ENCODE measurements around the gene OBSCN.

Gene OBSCN

GRCh38 chr1:228279011-228279721 lies 71.3 kb downstream of the OBSCN start:
- DNase-seq = no peak

- DNase-seq = no peak
Observed at GRCh38 chr1:228279722-228280105, 71.9 kb downstream of the OBSCN start.

GRCh38 chr1:228280106-228280901 lies 72.5 kb downstream of the OBSCN start:
- no peak for DNase-seq

GRCh38 chr1:228280961-228281591 lies 73.2 kb downstream of the OBSCN start:
- DNase-seq = no peak

DNA sequence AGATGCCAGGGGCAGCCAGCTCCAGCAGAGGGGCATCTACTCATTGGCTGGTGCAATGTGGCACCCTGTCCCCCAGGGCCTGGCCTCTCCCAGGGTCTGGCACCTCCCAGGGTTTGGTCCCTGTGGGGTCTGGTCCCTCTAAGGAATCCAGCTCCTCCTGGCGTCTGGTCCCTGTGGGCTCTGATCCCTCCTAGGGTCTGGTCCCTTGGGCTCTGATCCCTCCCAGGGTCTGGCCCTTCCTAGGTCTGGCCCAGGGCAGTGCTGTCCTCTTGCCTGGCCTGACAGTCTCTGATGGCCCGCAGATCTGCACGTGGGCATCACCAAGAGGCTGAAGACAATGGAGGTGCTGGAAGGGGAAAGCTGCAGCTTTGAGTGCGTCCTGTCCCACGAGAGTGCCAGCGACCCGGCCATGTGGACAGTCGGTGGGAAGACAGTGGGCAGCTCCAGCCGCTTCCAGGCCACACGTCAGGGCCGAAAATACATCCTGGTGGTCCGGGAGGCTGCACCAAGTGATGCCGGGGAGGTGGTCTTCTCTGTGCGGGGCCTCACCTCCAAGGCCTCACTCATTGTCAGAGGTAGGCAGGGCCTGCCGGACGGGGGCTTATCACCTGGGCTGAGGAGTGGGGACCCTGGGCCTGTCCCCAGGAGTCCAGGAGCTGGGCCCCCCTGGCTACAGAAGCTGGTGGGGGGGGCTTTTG lies 73.9 kb downstream of the OBSCN start:
- DNase-seq = no peak

DNA sequence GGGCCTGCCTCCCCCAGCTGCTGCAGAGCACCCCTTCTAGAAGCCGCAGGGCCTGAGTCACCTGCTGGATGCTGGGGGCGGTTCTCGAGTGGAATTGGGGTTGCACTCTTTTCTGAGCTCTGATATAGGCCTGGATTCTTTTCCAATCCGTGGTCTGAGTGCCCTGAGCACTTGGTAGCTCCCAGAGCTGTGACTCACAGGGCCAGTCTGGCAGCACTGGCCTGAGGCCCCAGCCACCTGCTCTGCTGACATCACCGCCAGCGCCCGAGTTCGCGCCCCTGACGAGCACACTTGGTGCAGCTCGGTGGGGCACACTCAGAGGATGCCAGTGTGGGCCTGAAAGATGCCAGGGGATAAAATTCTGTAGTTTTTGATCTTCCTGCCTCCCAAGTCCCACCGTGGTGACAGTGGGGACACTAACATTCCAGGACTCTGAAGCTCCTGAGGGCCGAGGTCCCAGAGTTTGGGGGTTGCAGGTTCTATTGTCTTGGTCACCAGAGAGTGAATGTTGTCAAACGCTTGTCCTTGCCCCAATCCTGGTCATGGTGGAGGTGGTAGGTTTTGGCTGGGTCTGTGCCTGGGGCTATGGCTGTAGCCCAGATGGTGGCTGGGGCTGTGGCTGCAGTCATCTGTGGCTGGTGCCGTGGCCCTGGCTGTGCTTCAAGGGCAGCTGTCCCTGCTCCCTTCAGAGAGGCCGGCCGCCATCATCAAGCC lies 74.6 kb downstream of the OBSCN start:
- no peak for DNase-seq

DNA sequence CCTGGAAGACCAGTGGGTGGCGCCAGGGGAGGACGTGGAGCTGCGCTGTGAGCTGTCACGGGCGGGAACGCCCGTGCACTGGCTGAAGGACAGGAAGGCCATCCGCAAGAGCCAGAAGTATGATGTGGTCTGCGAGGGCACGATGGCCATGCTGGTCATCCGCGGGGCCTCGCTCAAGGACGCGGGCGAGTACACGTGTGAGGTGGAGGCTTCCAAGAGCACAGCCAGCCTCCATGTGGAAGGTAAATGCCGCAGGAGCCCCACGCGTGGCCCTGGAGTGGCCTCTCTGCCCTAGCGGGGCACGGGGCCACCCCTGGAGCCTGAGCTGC lies 75.2 kb downstream of the OBSCN start:
- DNase-seq = no peak

DNA sequence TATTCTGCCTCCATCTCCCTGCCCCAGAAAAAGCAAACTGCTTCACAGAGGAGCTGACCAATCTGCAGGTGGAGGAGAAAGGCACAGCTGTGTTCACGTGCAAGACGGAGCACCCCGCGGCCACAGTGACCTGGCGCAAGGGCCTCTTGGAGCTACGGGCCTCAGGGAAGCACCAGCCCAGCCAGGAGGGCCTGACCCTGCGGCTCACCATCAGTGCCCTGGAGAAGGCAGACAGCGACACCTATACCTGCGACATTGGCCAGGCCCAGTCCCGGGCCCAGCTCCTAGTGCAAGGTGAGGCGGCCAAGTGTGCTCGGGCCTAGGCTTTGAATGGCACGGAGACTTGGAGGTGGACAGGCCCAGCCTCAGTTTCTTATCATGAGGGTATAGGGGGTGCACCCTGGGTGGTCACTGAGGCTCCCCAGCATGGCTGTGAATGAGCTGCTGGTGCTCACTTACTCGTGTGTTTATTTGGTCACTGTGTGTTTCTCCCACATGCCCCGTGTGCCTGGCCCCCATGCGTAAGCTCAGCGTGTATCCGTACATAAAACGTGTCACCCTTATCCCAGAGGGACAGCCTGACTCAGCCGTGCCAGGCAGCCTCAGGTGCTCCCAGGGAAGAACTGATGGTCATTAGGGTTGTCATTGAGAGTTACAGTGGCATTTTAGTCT lies 75.8 kb downstream of the OBSCN start:
- no peak for DNase-seq

- DNase-seq = no peak
Observed at GRCh38 chr1:228284148-228284495, 76.3 kb downstream of the OBSCN start.

GRCh38 chr1:228284521-228284920 lies 76.7 kb downstream of the OBSCN start:
- no peak for DNase-seq

DNA sequence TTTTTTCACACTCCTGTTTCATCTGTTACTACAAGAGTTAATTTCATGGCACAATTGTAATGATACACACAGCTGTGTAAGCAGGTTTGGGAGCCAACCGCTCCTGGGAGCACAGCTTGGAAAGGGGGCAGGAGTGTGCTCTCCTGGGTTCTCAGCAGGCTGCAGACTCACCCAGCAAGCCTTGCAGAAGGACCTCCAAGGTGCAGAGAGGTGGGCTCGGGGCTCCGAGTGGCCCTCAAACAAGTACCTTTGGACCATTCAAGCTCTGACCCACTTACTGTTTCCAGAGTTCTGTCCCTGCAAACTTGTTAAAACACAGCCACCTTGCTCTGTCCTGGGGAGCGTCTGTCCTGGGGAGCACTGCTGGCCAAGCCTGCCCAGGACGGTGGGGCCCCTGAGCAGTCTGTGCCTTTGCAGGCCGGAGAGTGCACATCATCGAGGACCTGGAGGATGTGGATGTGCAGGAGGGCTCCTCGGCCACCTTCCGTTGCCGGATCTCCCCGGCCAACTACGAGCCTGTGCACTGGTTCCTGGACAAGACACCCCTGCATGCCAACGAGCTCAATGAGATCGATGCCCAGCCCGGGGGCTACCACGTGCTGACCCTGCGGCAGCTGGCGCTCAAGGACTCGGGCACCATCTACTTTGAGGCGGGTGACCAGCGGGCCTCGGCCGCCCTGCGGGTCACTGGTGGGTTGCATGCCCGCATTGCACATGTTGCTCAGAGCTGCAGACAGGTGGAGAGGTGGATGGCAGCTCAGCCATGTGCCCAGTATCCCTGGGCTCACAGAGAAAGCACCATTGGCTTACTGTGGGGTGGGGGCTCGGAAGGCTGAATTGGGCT lies 78.0 kb downstream of the OBSCN start:
- DNase-seq = no peak

DNA sequence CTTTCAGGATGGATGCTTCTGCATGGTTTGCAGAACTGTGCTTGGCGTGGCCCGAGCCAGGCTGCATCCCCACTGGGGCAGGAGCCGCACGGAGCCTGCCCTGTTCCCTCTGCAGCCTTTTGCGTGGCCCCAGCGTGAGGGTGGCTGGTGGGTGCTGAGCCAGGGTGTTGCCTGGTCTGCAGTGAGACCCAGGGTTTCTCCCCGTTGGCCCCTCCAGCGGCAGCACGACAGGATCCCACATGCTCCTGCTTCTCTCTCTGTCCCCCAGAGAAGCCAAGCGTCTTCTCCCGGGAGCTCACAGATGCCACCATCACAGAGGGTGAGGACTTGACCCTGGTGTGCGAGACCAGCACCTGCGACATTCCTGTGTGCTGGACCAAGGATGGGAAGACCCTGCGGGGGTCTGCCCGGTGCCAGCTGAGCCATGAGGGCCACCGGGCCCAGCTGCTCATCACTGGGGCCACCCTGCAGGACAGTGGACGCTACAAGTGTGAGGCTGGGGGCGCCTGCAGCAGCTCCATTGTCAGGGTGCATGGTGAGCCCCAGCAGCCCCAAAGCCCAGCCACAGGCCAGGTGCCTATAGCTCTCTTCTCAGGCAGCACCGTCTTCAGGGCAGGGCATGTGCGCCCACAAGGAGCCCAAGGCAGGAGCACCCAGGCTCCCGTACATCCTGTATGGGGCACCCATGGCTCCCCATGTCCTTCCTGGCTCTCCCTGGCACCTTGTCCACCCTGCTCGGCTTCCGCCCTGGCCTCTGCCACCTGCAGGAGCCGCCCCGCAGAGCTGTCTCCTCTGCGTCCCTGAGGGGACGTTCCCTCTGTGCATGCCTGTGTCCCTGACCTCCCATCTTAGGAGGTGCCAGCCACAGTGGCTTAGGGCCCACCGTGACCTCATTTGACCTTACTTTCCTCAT lies 78.9 kb downstream of the OBSCN start:
- no peak for DNase-seq

GRCh38 chr1:228287541-228288425 lies 79.9 kb downstream of the OBSCN start:
- no peak for DNase-seq

GRCh38 chr1:228288536-228289238 lies 80.8 kb downstream of the OBSCN start:
- DNase-seq = no peak

DNA sequence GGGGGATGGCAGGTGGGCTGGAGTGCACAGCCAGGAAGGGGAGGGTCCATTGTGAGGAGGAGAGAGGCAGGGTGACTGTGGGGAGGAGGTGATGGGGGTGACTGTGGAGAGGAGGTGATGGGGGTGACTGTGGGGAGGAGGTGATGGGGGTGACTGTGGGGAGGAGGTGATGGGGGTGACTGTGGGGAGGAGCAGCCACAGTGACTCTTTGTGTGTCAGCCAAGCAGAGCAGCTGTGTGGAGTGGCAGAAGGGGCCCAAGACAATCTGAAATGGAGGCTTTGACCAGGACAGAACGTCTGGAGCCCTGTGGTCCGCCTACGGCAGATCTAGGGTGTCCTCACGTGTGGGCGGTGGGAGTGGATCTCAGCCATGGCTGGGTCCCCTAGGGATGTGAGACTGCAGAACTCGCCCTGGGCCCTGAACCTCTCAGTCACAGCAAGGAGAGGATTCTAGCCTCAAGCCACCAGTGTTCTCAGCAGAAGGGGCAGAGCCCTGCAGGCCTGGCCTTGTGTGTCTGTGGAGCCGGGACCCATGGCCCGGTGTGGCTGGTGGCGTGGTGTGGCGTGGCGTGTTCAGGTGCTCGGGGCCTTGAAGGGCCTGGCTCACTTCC lies 81.5 kb downstream of the OBSCN start:
- no peak for DNase-seq

DNA sequence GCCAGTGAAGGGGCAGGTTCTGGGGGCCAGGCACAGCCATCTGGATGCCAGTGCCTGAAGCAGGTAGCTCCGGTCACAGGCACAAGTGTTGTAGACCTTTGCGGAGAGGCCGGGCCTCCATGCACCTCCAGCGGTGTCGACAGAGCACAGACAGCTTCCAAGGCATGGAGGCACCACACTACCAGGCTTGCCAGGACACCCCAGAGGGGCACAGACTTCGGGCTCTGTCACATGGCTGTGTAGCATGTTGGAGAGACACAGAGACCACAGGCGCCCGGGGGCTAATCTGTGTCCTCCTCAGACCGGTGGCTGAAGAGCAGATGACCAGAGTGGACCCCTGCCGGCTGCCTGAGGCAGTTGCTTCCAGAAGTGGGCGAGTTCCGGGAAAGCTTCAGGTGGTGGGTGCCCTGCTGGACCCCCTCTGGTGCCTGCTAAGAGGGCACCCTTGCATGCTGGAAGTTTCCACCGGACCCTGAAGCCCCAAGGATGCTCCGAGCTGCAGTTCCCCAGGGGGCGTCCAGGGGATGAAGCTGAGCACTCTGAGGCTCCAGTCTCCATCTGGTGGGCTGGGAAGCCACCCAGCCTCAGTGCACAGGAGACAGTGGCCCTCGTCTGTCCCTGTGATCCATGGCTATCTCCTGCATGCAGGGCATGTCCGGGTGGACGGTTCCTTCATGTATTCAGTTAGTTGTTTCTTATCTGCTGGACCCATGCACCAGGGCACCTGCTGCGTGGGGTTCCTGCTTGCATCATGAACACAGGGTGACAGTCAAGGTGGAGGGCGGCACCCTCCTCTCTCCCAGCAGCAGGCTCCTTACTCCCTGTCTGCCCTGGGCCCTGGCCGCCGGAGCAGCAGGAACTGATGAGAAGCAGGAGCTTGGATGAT lies 82.4 kb downstream of the OBSCN start:
- no peak for DNase-seq
